Brain microvascular endothelial cell (primary cell): ENCODE results near the gene CDON.

ENCODE experiments used
- DNase-seq: peaks from one replicate; pipeline ENCODE4 v3.0.0-alpha.2; 2020
- H3K27ac ChIP-seq: fragments of 250-450 bp; sonication (Bioruptor Pico); 2 replicates; pipeline ENCODE4 v1.5.1; 2020; ENCODE audit warnings: mild to moderate bottlenecking, moderate library complexity
- H3K27me3 ChIP-seq: fragments of 250-450 bp; sonication (Bioruptor Pico); replicated peaks from 2 replicates; pipeline ENCODE4 v1.5.1; 2020; ENCODE audit warnings: mild to moderate bottlenecking
- H3K36me3 ChIP-seq: fragments of 250-450 bp; sonication (Bioruptor Pico); replicated peaks from 2 replicates; pipeline ENCODE4 v1.5.1; 2020; ENCODE audit warnings: mild to moderate bottlenecking
- H3K4me3 ChIP-seq: 2 replicates; pipeline ENCODE4 v1.5.1; 2011; ENCODE audit warnings: low read depth, mild to moderate bottlenecking, control low read depth, low read length, moderate library complexity
- in situ Hi-C: cut with HindIII; loops from 2 replicates; pipeline ENCODE4 v1.10.0; 2017; ENCODE audit warnings: low sequenced_read_pairs, low pct_ligation_motif_present
- TF ChIP-seq, protein P1 (sequence below): IDR thresholded peaks from 2 replicates; pipeline ENCODE4 v1.5.1; 2011; ENCODE audit warnings: low read depth, mild to moderate bottlenecking, moderate library complexity, low read length, control low read depth, inconsistent platforms; ENCODE audit errors: missing control alignments

The CDON gene

GRCh38 chr11:126080161-126080941, 17.7 kb upstream of the CDON start:
- no peak for DNase-seq
- no peaks in the 10 kb centered on the region for H3K27me3 ChIP-seq
- no peak overlapping the region for H3K4me3 ChIP-seq
- TF ChIP-seq, protein P1, sequence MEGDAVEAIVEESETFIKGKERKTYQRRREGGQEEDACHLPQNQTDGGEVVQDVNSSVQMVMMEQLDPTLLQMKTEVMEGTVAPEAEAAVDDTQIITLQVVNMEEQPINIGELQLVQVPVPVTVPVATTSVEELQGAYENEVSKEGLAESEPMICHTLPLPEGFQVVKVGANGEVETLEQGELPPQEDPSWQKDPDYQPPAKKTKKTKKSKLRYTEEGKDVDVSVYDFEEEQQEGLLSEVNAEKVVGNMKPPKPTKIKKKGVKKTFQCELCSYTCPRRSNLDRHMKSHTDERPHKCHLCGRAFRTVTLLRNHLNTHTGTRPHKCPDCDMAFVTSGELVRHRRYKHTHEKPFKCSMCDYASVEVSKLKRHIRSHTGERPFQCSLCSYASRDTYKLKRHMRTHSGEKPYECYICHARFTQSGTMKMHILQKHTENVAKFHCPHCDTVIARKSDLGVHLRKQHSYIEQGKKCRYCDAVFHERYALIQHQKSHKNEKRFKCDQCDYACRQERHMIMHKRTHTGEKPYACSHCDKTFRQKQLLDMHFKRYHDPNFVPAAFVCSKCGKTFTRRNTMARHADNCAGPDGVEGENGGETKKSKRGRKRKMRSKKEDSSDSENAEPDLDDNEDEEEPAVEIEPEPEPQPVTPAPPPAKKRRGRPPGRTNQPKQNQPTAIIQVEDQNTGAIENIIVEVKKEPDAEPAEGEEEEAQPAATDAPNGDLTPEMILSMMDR: no peak
- no peaks in the 10 kb centered on the region for H3K36me3 ChIP-seq
- no peak overlapping the region for H3K27ac ChIP-seq
- in situ Hi-C loops: no loop called here

GRCh38 chr11:126079621-126080124, 17.0 kb upstream of the CDON start:
- H3K27ac ChIP-seq: no peak overlapping the region
- no peaks in the 10 kb centered on the region for H3K36me3 ChIP-seq
- no peak for DNase-seq
- H3K27me3 ChIP-seq: no peaks in the 10 kb centered on the region
- TF ChIP-seq, protein P1: no peak
- no peak overlapping the region for H3K4me3 ChIP-seq
- in situ Hi-C loops: no loop called here

- no peak for DNase-seq
- TF ChIP-seq, protein P1: no peak
- Histone ChIP-seq H3K36me3 (no peaks in the 10 kb centered on the region), H3K27me3 (no peaks in the 10 kb centered on the region), H3K27ac (no peak overlapping the region), H3K4me3 (no peak overlapping the region)
- in situ Hi-C loops: no loop called here
Measured at GRCh38 chr11:126076641-126077040, 14.0 kb upstream of the CDON start.

DNA sequence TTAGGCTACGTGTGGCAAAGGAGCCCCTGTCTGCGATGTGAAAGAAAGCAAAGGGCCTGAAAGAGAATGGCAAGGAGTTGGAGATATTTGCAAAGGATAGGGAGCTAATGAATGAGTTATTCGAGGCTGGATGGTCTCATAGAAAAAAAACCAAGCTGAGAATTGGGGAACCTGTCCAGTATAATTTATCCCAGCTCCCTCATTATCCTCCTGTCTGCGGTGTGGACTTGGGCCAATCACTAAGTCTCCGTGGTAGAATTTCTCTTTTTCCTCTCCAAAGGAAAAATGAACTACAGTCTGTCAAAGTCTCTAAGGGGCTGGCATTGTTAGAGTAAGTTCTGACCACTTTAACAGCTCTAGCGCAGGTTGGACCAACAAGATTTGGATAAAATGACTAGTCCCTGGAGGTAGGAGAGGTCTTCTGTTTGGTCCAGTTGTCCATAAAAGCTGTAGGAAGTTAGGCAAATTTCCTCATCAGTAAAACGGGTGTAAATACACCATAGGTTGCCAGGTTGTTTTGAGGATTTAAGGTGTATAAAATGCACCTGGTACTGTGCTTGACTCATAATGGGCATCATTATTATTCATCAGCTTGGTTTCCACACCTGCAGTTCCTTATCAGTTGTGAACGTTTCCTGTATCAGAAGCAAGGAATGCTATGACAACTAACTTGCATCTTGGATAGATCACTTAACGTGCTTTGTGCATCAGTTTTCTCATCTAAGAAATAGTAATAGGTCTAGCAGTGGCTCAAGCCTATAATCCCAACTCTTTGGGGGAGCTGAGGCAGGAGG, 10.3 kb upstream of the CDON start:
- TF ChIP-seq, protein P1: no peak
- H3K4me3 ChIP-seq: no peak overlapping the region
- H3K27ac ChIP-seq: no peak overlapping the region
- in situ Hi-C loops: no loop called here
- no peaks in the 10 kb centered on the region for H3K27me3 ChIP-seq
- no peaks in the 10 kb centered on the region for H3K36me3 ChIP-seq
- DNase-seq: no peak

- H3K27me3 ChIP-seq: no peaks in the 10 kb centered on the region
- no peak for DNase-seq
- H3K36me3 ChIP-seq: no peaks in the 10 kb centered on the region
- H3K4me3 ChIP-seq: no peak overlapping the region
- in situ Hi-C loops: no loop called here
- TF ChIP-seq, protein P1: no peak
- H3K27ac ChIP-seq: no peak overlapping the region
Measured at GRCh38 chr11:126072141-126072741, 9.6 kb upstream of the CDON start.
